Dendritic cell treated with granulocyte-macrophage colony-stimulating factor and Interleukin-4, amounts not matched to agents 40 ng/mL and 50 ng/mL, for 4 days (primary cell): Measurements from ENCODE around the gene CEP112.

ENCODE experiments used
- H3K27ac Mint-ChIP-seq: one replicate; pipeline ENCODE4 v1.8.0; 2022; ENCODE audit warnings: mild to moderate bottlenecking, mixed read lengths
- H3K27me3 Mint-ChIP-seq: one replicate; pipeline ENCODE4 v1.8.0; 2022; ENCODE audit warnings: mild to moderate bottlenecking, mixed read lengths
- H3K36me3 Mint-ChIP-seq: one replicate; pipeline ENCODE4 v1.8.0; 2022; ENCODE audit warnings: low read depth, mixed read lengths
- H3K4me1 Mint-ChIP-seq: one replicate; pipeline ENCODE4 v1.8.0; 2022; ENCODE audit warnings: low read depth, mixed read lengths
- H3K4me3 Mint-ChIP-seq: one replicate; pipeline ENCODE4 v1.8.0; 2022; ENCODE audit warnings: mild to moderate bottlenecking, moderate library complexity, mixed read lengths
- H3K9me3 Mint-ChIP-seq: one replicate; pipeline ENCODE4 v1.8.0; 2022; ENCODE audit warnings: mixed read lengths
- intact Hi-C: fragments of 100-400 bp; cut with micrococcal nuclease; formaldehyde crosslinking; loops from one replicate; pipeline ENCODE4 v1.15.0; 2022

Gene CEP112

DNA sequence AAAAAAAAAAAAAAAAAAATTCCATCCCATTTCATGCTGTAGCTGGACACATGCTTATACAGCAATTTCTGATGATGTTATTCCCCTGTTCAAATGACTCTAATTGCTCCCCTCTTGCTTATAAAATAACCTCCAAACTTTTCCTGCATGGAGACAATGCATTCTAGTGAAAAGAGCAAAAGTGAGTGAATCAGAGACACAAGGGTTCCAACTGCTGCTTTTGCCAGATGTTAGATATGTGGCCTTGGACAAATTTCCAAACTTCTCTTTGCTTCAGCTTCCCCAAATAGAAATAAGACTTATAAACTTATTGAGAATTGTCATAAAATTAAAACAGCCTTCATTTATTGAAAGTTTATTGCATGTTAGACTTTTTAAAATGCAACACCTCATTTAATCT is 565.5 kb downstream of the CEP112 start:
- intact Hi-C loops, result no loop called here
- no peaks in the 10 kb centered on the region for H3K4me1 Mint-ChIP-seq
- H3K27ac Mint-ChIP-seq, result no peak overlapping the region
- no peaks in the 10 kb centered on the region for H3K36me3 Mint-ChIP-seq
- no peak overlapping the region for H3K4me3 Mint-ChIP-seq
- no peaks in the 10 kb centered on the region for H3K27me3 Mint-ChIP-seq
- no peaks in the 10 kb centered on the region for H3K9me3 Mint-ChIP-seq

DNA sequence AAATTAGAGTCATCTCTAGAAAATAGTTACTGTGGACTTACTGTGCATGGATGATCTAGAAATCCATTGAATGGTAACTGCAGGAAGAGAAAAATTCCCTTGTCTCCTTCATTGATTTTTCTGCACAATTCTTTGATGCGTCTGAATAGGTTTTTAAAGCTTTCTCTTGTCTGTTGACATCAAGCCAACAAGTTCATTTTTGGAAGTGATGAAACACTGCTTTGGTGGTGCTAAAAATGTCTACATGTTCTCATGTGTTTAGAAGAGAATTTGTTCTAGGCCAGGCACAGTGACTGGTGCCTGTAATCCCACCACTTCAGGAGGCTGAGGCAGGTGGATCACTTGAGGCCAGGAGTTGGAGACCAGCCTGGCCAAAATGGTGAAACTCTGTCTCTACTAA is 573.4 kb downstream of the CEP112 start:
- intact Hi-C loops, result no loop called here
- H3K9me3 Mint-ChIP-seq, result no peaks in the 10 kb centered on the region
- H3K4me1 Mint-ChIP-seq, result no peaks in the 10 kb centered on the region
- H3K27ac Mint-ChIP-seq, result no peak overlapping the region
- no peak overlapping the region for H3K4me3 Mint-ChIP-seq
- H3K36me3 Mint-ChIP-seq, result no peaks in the 10 kb centered on the region
- H3K27me3 Mint-ChIP-seq, result no peaks in the 10 kb centered on the region

DNA sequence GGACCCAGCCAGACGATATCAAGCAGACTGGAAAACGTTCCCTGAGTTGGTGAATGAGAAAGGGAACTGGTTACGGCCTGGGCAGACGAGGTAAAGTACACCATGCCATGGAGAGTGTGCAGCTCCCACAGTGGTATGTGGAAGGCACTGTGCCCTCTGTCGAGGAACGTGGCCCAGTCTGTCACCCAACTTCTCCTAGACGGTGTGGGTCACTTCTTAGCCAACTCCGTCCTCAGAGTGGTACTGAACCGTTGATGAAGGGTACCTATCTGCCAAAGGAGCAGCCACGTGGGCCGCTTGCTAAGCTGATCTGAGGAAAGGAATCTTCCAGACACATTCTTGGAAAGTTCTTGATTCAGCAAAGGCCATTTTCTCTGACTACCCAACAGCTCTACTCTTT is 574.4 kb downstream of the CEP112 start:
- no peaks in the 10 kb centered on the region for H3K27me3 Mint-ChIP-seq
- no peaks in the 10 kb centered on the region for H3K4me1 Mint-ChIP-seq
- H3K27ac Mint-ChIP-seq, result no peak overlapping the region

DNA sequence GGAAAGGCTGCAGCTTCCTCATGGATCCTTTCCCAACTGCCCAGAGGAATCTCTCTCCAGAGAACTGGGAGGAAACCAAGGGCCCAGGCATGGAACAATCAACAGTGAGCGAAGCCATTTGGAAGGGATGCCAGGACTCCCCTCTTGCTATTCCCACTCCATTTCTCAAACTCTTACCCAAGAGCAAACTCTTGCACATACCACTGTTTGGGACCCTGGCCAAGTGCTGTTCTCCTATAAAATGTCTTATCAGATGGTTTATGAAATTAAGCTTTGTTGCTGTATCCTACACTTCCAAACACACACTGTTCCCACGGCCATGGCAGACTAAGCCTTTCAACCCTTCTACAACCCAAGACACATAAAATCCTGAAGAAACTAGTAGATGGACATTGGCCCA is 582.2 kb downstream of the CEP112 start:
- intact Hi-C loops, result no loop called here
- Mint-ChIP-seq H3K9me3 (peaks cover 7% of the 10 kb centered on the region), H3K27me3 (no peaks in the 10 kb centered on the region), H3K4me1 (no peaks in the 10 kb centered on the region), H3K27ac (no peak overlapping the region), H3K4me3 (no peak overlapping the region), H3K36me3 (no peaks in the 10 kb centered on the region)

More for the DNA sequence above, 574.4 kb downstream of the CEP112 start:
- Mint-ChIP-seq H3K36me3 (no peaks in the 10 kb centered on the region), H3K9me3 (no peaks in the 10 kb centered on the region), H3K4me3 (no peak overlapping the region)
- intact Hi-C loops, result no loop called here

DNA sequence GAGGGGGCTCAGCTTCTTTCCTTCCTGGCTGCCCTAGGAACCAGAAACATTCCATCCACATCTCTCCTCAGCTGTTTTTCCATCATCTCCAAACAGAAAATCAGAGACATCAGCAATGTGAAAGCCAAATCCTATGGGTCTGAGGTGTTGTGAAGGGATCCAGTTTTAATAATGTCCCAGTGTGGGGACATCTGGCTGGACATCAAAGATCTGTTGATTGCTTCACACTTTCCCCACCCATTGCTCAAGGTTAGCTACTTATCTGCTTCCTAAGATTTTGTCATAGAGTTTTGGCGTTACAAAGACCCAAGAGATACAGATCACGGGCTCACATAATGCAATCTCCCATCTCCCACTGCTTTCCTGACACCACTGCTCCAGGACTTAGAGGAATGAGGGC is 582.6 kb downstream of the CEP112 start:
- Mint-ChIP-seq H3K27ac (no peak overlapping the region), H3K36me3 (no peaks in the 10 kb centered on the region), H3K27me3 (no peaks in the 10 kb centered on the region), H3K4me3 (no peak overlapping the region), H3K9me3 (peaks cover 7% of the 10 kb centered on the region), H3K4me1 (no peaks in the 10 kb centered on the region)
- intact Hi-C loops, result no loop called here

DNA sequence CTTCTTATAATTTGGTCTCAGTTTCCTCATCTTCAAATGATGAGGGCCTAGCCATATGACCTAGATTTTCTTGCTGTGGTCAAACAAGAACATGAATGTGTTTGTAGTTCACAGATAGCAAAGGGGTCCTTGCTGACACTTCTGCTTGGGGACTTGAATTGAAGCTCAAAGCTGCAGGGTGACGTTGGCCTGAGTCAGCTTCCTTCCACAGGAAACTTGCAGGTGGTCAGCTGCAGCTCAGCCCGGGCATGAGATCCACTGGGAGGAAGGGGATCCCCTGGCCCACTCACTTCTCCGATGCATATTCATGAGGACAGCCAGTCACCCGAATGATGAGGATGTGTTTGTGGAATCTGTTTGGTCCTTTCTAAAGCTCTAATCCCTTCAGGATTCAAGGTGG is 587.9 kb downstream of the CEP112 start:
- H3K4me1 Mint-ChIP-seq, result no peaks in the 10 kb centered on the region
- no peaks in the 10 kb centered on the region for H3K27me3 Mint-ChIP-seq

DNA sequence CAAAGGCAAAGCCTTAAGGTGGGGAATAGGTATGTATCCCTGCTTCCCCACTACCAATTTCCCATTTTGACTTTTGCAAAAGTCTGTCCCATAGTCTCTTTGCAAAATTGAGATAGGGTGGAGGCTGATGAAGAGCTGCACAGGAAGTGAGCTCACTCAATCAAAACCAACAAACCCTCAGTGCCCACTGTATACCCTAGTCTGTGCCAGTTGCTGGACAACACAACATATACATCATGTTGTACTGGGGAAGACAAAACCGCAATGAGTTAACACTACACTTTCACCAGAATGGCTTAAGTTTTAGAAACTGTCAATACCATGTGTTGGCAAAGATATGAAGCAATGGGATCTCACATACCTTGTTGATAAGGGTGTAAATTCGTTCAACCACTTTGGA is 590.1 kb downstream of the CEP112 start:
- no peaks in the 10 kb centered on the region for H3K36me3 Mint-ChIP-seq
- H3K9me3 Mint-ChIP-seq, result peaks cover 7% of the 10 kb centered on the region
- H3K27ac Mint-ChIP-seq, result no peak overlapping the region
- H3K4me1 Mint-ChIP-seq, result no peaks in the 10 kb centered on the region
- intact Hi-C loops, result no loop called here
- H3K27me3 Mint-ChIP-seq, result no peaks in the 10 kb centered on the region
- no peak overlapping the region for H3K4me3 Mint-ChIP-seq

More for the DNA sequence above, 587.9 kb downstream of the CEP112 start:
- Mint-ChIP-seq H3K9me3 (peaks cover 7% of the 10 kb centered on the region), H3K27ac (no peak overlapping the region), H3K36me3 (no peaks in the 10 kb centered on the region), H3K4me3 (no peak overlapping the region)
- intact Hi-C loops, result no loop called here

DNA sequence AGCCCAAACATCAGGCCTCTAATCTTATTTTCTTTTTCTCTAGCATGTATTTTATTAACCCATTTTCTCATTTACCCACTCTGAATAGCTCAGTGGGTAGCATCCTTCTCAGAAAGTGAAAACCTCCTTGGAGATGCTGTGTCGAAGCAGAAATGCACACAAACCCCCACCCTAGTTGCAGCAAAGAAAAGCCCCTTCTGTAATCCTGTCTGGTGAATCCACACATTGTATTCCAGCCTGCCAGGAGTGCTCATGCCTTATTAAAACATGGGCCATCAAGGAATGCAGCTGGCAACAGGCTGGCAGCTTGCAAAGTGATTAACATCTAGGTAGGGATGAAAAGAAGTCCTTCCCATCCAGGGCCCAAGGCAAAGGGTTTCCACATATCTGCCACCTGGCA is 590.8 kb downstream of the CEP112 start:
- no peaks in the 10 kb centered on the region for H3K27me3 Mint-ChIP-seq
- no peak overlapping the region for H3K27ac Mint-ChIP-seq
- intact Hi-C loops, result no loop called here
- peaks cover under 1% of the 10 kb centered on the region for H3K9me3 Mint-ChIP-seq
- H3K4me1 Mint-ChIP-seq, result no peaks in the 10 kb centered on the region
- H3K4me3 Mint-ChIP-seq, result no peak overlapping the region
- H3K36me3 Mint-ChIP-seq, result no peaks in the 10 kb centered on the region

DNA sequence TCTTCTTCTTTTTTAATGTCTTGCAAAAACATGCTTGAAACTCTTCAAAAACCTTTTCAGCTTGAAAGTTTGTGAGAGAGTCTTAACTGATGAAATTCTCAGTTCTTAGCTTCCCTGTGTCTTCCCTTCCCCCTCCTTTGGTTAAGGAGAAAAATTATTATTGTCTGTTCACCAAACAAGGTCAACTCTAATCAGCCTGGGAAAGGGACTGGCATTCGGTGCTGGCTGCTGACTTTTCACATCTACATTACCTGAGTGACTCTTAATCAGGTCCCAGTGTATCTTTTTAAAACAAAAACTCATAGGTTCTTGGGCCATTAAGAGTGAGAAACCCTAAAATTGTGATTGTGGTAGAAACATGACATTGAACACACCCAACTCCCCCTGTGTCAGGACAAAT is 591.4 kb downstream of the CEP112 start:
- intact Hi-C loops, result no loop called here
- Mint-ChIP-seq H3K36me3 (no peaks in the 10 kb centered on the region), H3K27ac (no peak overlapping the region), H3K4me1 (no peaks in the 10 kb centered on the region), H3K4me3 (no peak overlapping the region), H3K27me3 (no peaks in the 10 kb centered on the region), H3K9me3 (no peaks in the 10 kb centered on the region)

DNA sequence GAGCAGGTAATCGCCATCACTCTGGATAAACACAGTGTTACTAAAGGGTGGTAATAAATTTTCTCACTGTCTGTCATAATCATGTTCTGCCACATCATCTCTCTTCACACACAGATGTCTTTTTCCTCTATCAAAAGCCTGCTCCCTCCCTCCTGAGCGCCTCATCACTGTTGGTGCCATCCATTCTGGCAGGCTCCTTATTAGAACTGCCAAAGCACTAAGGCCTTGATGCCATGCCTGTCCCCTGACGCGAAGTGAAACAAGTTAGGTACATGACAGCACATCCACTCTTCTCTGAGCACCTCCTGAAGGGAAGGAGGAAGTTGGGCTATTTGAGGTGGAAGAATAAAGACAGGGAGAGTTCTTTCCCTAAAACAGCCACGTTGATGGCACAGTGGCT is 592.3 kb downstream of the CEP112 start:
- peaks cover 6% of the 10 kb centered on the region for H3K27me3 Mint-ChIP-seq
- no peak overlapping the region for H3K4me3 Mint-ChIP-seq
- no peak overlapping the region for H3K27ac Mint-ChIP-seq
- no peaks in the 10 kb centered on the region for H3K9me3 Mint-ChIP-seq
- no peaks in the 10 kb centered on the region for H3K4me1 Mint-ChIP-seq
- intact Hi-C loops, result no loop called here
- H3K36me3 Mint-ChIP-seq, result no peaks in the 10 kb centered on the region

DNA sequence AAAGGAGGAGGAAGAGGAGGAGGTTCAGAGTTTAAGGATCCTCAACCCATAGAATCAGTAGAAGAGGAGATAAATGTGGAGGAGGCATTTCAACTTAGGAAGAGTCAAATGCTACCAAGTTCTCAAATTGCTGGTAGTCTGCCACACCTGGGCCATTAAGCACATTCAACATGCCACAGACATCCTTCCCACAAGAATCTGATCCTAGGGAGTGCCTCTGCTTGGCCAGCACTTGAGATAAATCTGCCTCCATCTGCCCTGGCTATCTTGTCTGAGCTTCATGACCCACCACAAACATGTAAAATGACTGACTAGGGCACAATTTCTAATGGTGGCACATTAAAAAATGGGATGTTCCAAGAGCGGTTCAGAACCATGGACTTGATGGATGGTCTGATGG is 593.2 kb downstream of the CEP112 start:
- no peaks in the 10 kb centered on the region for H3K36me3 Mint-ChIP-seq
- no peaks in the 10 kb centered on the region for H3K9me3 Mint-ChIP-seq
- no peak overlapping the region for H3K27ac Mint-ChIP-seq
- H3K4me3 Mint-ChIP-seq, result no peak overlapping the region
- intact Hi-C loops, result no loop called here
- peaks cover 14% of the 10 kb centered on the region for H3K27me3 Mint-ChIP-seq
- H3K4me1 Mint-ChIP-seq, result peaks cover 5% of the 10 kb centered on the region

DNA sequence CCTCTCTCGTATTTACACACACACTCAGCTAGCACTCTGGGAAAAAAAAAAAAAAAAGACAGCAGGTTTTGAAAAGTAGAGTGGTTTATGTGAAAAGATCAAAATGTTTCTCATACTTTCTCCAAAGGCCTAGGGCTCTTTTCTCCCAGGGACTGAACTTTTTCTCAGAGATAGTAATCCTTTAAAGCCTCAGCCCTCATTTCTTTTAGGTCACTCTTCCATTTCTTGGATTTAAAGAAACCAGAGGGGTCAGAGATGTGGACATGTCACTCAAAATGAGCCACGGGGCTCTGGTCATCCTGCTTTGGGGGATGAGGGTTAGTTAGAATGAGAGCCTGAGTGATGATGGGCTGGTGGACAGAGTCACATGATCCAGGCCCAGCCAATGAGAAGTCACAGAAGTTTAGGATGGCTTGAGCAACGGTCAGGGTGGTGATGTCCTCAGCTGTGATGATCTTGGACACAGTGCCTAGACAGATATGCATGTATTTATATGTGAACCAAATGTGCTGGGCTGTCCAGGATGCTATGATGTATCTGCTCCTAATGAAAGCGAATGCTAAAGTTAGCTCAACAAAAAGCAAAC is 596.8 kb downstream of the CEP112 start:
- intact Hi-C loops, result no loop called here
- Mint-ChIP-seq H3K9me3 (no peaks in the 10 kb centered on the region), H3K27ac (no peak overlapping the region), H3K27me3 (peaks cover 27% of the 10 kb centered on the region), H3K4me1 (peaks cover 7% of the 10 kb centered on the region), H3K36me3 (no peaks in the 10 kb centered on the region), H3K4me3 (no peak overlapping the region)

DNA sequence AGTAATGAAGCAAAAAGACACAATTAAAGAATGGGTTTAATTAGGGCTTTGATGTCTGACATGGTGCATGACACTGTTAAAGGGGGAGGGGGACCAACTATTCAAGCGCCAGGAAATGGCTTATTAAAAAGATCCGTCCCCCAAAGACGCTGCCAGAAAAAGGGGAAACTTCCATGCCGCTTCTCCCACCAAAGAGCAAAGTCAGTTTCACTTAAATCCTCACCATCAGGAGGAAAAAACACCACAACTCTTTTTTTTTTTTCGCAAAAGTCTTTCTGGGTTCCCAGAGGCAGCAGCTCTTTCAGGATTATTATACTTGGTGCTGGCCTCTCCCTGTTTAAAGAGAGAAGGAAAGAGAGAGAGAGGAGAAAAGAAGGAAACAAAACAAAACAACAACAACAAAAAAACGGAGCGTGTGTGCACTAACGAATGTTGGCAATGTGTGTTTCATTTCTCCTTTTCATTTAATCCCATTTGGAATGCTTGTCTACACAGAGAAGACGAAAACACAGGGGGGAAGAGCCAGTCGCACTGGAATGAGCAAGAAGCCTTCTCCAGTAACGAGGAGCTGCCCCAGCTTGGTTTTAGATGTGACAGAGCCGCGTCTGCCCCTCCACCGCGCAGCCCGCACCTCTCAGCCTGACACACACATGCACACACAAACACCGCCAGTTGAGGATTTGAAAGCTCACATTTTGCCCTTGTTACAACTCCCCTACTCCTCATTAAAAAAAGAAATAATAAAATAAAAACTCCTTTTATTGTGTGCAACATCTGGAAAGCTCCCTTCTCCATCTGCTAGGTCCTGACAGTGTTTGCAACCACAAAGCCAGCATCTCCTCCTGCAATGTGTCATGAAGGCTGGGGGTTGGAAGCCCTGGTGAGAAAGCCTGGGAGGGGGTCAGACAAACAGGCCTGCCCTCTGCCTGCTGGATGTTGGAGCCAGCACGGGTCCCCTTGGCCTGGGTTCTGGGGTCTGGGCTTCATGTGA is 597.8 kb downstream of the CEP112 start:
- Mint-ChIP-seq H3K9me3 (no peaks in the 10 kb centered on the region), H3K27me3 (peaks cover 27% of the 10 kb centered on the region), H3K4me1 (peaks cover 7% of the 10 kb centered on the region), H3K36me3 (no peaks in the 10 kb centered on the region), H3K4me3 (no peak overlapping the region), H3K27ac (no peak overlapping the region)
- intact Hi-C loops, result no loop called here

DNA sequence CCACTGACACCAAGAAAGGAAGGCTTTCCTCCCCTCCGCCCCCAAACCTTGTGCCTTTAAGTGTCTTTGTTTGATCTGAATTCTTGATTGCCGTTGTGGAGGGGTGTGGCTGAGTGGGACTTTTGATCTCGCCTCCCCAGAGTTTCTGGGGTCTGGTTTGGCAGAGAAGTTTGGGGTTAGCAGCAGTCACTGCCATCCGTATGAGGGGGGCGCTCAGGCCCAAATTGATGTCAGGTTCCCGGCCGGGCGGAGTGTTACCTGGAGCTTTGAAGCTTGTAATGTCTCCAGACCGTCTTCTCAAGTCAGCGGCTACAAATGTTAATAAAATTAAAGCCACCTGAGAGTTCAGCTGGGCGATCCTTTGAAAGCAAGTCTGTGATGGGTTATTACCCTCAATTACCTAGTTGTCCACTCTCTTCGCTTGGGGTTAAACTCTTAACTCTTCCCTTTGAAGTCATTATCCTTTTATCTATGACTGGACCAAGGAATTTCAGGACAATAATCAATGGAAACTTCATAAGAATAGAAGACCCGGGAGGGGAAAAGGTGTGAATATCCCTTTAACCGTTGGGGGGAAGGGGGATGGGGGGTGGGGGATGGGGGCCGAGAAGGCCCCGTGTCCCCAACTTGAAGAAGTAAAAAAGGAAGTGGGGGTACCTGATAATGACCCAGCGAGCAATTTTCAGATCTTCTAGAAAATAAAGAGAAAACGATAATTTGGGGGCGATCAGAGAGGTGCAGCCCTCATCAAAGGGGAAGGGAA is 598.7 kb downstream of the CEP112 start:
- Mint-ChIP-seq H3K27ac (no peak overlapping the region), H3K4me3 (no peak overlapping the region), H3K27me3 (peaks cover 27% of the 10 kb centered on the region), H3K36me3 (no peaks in the 10 kb centered on the region), H3K4me1 (peaks cover 7% of the 10 kb centered on the region), H3K9me3 (no peaks in the 10 kb centered on the region)
- intact Hi-C loops, result no loop called here
